ENCODE measurements around the gene CABP1. TPM values are rescaled to one million over a fixed set of nuclear protein-coding genes. Genes with fewer than 3 reads are reported as not detected.
"Not testable (repeated sequence)": the region's sequence is repeated elsewhere in the genome, so short reads cannot be mapped to it uniquely, and the experiment has no call there.

Gene CABP1
- 1 to 10 TPM in 10 of 12 donors, not detected in 2; 1.2 to 4.9 (median 1.9) TPM for polyA plus RNA-seq (ENCODE audit: insufficient read length in 12 of 12)
- long read RNA-seq, donor 1 = 0 reads
- long read RNA-seq, donor 2 = 0 reads
- long read RNA-seq, donor 3 = 0 reads
- long read RNA-seq, donor 4 = 0 reads
- long read RNA-seq, donor 5, partial matches to known transcripts = 0 of 3 reads
- long read RNA-seq, donor 5, other reads (novel, unspliced or antisense) = 0 of 3 reads
- long read RNA-seq, donor 6 = 0 reads
- long read RNA-seq, donor 7 = 0 reads
- long read RNA-seq, donor 8 = 0 reads
- long read RNA-seq, donor 9 = 0 reads
- long read RNA-seq, donor 10, partial matches to known transcripts = 0 of 1 reads
- long read RNA-seq, donor 10, other reads (novel, unspliced or antisense) = 0 of 1 reads
- long read RNA-seq, donor 11 = 0 reads

DNA sequence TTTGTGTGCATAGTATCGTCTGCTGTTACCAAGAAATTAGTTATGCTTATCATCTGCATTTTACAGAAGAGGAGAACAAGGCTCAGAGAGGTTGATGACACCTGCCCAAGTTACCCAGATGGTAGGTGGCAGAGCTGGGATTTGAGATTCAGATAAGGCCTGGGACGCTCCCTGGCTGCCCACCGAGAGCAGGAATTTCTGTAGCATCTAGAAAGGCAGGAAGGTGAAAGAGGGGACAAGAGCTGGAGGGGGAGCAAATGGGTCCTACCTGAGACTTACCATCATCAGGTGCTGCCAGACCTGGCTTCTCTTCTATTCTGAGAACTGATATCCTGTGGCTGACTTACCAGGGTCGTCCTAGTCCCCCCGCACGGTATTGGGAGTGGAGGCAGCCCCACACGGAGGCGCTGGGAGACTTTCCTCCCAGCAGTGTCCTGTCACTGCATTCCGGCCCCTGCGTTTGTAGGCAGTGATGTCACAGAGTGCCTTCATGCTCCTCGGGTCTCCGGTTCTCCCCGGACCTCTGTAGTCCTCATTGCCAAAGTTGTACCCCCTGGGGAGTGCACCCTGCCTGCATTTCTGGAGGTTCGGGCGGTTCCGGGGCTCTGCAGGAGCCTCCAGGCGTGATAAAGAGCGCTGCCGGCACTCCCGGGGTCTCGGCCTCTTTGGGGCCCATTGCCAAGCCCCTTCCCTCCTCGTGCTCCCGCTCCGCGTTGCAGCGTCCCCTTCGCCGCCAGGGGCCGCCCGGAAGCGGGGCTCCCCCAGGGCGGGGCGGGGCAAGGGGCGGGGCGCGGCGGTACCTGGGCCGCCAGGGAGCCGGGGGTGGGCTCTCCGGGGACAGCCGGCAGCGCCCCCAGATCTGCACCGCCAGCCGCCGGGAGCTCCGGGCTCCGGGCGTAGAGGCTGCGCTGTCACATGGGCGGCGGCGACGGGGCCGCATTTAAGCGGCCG, at the start of gene CABP1:
TSS of gene CABP1 (plus strand) at position 856 of the 951 bp plus-strand sequence. CDS start at position 916, 60 bp downstream.
- no peak for DNase-seq

DNA sequence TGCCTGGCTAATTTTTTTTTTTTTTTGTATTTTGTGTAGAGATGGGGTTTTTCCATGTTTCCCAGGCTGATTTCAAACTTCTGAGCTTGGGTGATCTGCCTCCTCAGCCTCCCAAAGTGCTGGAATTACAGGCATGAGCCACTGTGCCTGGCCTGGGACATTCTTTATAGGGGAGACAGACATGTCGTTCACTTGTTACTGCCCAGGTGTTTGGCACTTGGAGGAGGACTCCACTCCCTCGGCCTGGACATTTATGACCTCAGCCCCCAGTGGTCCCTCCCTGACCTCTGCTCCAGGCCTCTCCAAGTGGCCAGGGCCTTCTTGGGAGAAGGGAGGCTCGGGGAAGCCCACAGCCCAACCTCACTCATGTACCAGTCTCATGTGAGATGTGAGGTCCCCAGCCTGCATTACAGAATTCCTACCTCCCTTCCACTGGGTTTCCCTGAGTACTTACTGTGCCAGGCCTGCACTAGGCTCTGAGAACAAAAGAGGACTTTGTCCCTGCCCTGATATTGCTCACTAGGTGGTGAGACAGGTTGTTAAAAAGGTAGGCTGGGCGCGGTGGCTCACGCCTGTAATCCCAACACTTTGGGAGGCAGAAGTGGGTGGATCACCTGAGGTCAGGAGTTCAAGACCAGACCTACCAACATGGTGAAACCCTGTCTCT, 49.6 kb upstream of the CABP1 start:
- no peak for DNase-seq

DNA sequence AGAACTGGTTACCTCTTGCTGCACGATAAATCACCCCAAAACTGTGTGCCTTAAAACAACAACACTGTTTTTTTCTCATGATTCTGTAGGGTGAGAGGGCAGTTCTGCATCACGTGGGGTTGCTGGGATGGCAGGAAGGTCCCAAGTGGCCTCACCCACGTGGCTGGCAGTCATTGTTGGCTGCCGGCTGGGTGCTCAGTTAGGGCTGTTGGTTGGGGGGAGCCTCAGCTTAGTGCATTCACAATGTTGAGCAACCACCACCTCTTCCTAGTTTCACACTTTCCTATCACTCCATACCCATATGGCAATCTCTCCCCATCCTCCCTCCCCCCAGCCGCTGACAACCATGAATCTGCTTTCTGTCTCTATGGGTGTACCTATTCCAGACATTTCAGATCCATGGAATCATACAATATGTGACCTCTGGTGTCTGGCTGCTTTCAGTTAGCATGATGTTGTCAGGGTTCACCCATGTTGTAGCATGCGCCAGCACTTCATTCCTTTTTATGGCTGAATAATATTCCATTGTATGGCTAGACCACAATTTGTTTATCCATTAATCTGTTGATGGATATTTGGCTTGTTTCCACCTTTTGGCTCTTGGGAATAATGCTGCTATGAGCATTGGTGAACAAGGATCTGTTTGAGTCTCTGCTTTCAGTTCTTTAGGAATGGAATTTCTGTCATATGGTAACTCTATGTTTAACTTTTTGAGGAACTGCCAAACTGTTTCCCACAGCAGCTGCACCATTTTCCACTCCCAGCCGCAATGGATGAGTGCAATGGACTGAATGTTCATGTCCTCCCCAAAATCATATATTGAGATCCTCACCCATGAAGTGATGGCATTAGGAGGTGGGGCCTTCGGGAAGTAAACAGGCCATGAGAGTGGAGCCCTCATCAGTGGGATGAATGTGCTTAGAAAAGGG, 48.0 kb upstream of the CABP1 start:
- no peak for DNase-seq

- no peak for DNase-seq
Measured at GRCh38 chr12:120596901-120597300, 43.5 kb upstream of the CABP1 start.

GRCh38 chr12:120597861-120598260, 42.6 kb upstream of the CABP1 start:
- DNase-seq = no peak

- no peak for DNase-seq
Measured at GRCh38 chr12:120598674-120599463, 41.6 kb upstream of the CABP1 start.

DNA sequence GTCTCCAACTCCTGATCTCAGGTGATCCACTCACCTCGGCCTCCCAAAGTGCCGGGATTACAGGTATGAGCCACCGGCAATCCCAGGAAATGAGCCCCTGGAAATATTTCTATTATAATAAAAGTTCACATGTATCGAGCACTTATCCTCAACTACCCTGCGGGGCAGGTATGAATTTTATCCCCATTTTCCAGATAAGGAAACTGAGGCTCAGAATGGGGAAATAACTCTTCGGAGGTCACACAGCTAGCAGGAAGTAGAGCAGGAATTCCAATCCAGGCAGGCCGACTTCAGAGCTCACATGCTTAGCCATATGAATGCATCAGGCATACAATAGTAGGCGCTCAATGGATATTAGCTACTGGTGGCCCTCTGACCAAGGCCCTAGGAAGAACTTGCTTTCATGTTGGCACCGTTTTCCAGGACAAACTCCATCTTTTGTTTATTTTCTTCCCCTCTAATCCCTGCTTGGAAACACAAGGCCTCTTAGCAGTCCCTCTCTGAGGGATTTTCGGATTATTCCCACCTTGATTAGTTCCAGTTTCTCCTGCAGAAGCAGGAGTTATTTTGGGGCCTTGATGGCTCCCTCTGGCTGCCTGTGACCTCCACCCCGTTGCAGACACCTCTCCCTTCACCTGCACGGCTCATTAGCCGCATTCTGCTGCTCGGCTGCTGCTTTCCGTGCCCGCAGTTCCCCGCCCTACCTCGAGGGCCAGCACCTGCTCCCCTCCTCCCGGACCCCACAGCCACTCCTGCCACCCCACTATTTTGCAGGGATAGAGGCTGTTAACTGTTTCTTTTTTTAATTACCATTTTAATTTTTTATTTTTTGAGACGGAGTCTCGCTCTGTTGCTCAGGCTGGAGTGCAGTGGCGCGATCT, 40.5 kb upstream of the CABP1 start:
- DNase-seq = no peak

DNA sequence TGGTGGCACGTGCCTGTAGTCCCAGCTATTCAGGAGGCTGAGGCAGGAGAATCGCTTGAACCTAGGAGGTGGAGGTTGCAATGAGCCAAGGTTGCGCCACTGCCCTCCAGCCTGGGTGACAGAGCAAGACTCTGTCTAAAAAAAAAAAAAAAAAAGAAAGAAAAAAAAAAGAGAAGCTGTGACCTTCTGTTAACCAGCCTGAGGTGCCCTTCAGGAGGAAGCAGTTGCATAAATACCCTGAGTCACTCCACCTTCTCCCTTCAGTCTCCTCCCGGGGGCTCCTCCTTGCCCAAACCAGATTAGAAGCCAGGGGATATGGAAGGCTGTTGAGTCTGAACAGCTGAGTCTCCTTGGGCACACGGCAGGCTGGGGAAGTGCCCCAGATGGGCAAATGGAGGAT, 38.0 kb upstream of the CABP1 start:
- DNase-seq = not testable (repeated sequence)

DNA sequence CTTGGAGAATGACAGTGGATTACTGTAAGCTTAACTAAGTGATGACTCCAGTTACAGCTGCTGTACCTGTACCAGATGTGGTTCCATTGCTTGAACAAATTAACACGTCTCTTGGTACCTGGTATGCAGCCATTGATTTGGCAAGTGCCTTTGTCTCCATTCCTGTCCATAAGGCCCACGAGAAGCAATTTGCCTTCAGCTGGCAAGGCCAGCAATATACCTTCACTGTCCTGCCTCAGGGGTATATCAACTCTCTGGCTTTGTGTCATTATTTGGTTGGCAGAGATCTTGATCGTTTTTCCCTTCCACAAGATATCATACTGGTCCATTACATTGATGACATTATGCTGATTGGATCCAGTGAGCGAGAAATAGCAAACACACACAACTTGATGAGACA, 29.9 kb upstream of the CABP1 start:
- DNase-seq = no peak

DNA sequence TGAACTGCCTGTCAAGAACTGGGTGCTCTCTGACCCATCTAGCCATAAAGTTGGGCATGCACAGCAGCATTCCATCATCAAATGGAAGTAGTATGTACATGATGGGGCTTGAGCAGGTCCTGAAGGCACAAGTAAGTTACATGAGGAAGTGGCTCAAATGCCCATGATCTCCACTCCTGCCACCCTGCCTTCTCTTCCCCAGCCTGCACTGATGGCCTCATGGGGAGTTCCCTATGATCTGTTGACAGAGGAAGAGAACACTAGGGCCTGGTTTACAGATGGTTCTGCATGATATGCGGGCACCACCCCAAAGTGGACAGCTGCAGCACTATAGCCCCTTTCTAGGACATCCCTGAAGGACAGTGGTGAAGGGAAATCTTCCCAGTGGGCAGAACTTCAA, 28.9 kb upstream of the CABP1 start:
- not testable (repeated sequence) for DNase-seq

GRCh38 chr12:120614848-120615247, 25.6 kb upstream of the CABP1 start:
- DNase-seq = no peak

DNA sequence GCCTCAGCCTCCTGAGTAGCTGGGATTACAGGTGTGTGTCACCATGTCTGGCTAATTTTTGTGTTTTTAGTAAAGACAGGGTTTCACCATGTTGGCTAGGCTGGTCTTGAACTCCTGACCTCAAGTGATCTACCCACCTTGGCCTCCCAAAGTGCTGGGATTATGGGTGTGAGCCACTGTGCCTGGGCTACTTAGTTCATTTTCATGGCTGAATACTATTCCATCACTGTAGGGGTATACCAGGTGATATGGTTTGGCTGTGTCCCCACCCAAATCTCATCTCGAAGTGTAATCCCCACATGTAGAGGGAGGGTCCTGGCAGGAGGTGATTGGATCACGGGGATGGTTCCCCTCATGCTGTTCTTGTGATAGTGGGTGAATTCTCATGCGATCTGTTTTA, 23.2 kb upstream of the CABP1 start:
- not testable (repeated sequence) for DNase-seq

GRCh38 chr12:120617767-120618166, 22.7 kb upstream of the CABP1 start:
- DNase-seq = not testable (repeated sequence)

DNA sequence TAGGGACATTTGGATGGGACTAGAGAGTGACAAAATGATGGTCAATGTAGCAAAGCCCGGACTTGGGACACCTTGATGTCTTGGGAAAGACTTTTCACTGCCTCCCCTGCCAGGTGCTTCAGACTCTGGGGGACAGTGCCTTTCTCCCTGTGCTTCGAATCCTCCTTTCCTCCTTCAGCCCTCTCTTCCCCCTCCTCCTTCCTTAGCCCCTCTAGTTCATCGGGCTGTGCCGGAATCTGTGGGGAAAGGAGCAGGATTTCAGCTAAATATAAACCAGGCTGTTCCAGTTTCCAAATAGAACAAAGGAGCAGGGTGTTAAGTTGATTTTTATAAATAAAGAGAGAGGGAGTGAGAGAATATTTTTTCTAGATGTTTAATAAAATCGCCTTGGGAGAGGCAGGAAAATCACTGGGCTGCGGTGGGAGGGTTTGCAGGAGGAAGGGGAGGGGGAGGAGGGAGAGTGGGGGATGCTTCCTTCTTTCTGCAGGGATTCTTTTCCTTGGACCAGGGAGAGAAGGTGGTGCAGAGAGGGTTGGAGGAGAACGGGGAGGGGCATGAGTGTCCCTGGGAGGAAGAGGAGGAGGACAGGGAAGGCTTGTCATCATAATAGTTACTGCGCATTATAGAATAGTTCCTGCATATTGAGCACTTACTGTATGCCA, 21.3 kb upstream of the CABP1 start:
- DNase-seq = no peak

- no peak for DNase-seq
Measured at GRCh38 chr12:120620624-120621023, 19.8 kb upstream of the CABP1 start.

DNA sequence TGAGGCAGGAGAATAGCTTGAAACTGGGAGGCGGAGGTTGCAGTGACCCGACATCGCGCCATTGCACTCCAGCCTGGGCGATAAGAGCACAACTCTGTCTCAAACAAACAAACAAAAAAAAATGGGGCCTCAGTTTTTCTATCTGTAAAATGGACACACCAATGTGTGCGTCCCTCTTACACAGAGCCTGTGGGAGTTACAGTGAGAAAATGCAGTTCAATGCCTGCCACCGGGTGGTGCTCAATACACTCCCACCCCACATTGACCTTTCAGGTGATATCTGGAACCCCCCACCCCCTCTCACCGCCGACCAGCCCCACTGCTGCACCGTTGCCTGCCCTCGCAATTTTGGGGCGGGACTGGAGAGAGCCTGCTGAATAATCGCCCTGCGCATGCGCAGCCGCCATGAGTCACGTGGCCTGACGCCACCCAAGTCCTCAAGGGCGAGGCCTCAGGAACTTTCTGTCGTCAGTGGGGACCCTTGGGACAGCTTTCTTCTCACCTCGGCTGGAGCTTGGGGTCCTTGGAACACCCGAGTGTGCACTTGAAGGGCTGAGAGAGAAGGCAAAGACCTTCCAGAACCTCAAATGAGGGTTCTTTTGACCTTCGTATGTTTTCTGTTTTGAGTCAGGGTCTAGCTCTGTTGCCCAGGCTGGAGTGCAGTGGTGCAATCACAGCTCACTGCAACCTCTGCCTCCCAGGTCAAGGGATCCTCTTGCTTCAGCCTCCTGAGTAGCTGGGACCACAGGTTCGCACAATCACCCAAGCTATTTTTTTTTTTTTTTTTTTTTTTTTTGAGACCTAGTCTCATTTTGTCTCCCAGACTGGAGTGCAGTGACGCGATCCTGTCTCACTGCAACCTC, 14.6 kb upstream of the CABP1 start:
- no peak for DNase-seq

DNA sequence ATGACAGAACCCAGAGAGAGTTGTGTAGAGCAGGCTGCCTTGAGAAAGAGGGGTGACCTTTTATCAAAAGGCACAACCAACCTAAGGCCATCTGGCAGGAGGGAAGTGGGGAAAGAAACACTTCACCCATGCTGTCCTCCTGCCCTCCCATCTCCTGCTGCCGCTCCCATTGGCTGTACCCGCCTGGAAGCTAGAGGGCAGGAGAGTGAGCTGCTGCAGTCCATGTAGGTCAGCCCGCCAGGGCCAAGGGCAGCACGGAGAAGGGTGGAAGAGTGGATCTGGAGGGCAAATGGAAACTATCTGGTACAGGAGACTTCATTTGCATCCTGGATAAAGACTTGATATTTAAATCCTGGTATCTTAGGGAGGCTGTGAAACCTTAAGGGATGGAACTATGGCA, 11.5 kb upstream of the CABP1 start:
- no peak for DNase-seq

Measured in muscle of arm (tissue), 14 donors.